HCT116 (cell line): ENCODE results near the gene SCYGR3. TPM values are rescaled to one million over a fixed set of nuclear protein-coding genes. Genes with fewer than 3 reads are reported as not detected.

Experiments
- ATAC-seq: fragments of 200-7000 bp; cut with Tn5 transposase; 2 replicates; pipeline ENCODE4 v1.9.1; 2020; ENCODE audit warnings: mild to moderate bottlenecking, moderate library complexity
- BruUV-seq: library from RNA; stranded (reverse); fragments of 400-500 nt; replicated peaks from 2 replicates; lab custom pipeline; 2021; lab: Mats Ljungman, UMichigan
- CTCF ChIA-PET: fragments of 300-600 bp; sonication (Branson Sonifier 250); formaldehyde crosslinking; loops from one replicate; lab custom pipeline; 2021; ENCODE audit warnings: antibody characterized with exemption; lab: Charles Lee
- POLR2A ChIA-PET: fragments of 300-600, 350-600 bp; sonication (Branson Sonifier 250); formaldehyde crosslinking; loops from one replicate; lab custom pipeline; 2021; ENCODE audit warnings: antibody characterized with exemption; lab: Charles Lee
- RAD21 ChIA-PET, 2 experiments: fragments of 300-600 bp; sonication (Branson Sonifier 250); formaldehyde crosslinking; loops; one replicate each; lab custom pipeline; 2023; ENCODE audit warnings: low total read pairs in 2 of 2; ENCODE audit not compliant: uncharacterized antibody in 2 of 2, unreplicated experiment in 2 of 2, low non-redundant PET in 1 of 2; lab: Charles Lee
- DNase-seq: peaks from one replicate; pipeline ENCODE4 v3.0.0-alpha.2; 2010; ENCODE audit warnings: low read depth, low spot score
- H2AFZ ChIP-seq: fragments of 200-600 bp; shearing (Covaris generic), sonication (generic); 2 replicates; pipeline ENCODE4 v1.6.1; 2017; ENCODE audit warnings: low read depth, mixed run types, mixed read lengths, antibody characterized with exemption, low read length; ENCODE audit not compliant: poor library complexity, severe bottlenecking
- H3K27ac ChIP-seq: 2 replicates; pipeline ENCODE4 v1.5.1; 2012; ENCODE audit warnings: low read depth, low read length
- H3K27me3 ChIP-seq: fragments of 200-600 bp; sonication (generic); 2 replicates; pipeline ENCODE4 v1.6.1; 2016; ENCODE audit warnings: mixed run types, low read length, mixed read lengths; ENCODE audit not compliant: insufficient read depth
- H3K36me3 ChIP-seq, 2 experiments: fragments of 200-500 bp in 1 of 2; fragments of 200-600 bp in 1 of 2; sonication (Bioruptor generic) in 1 of 2; sonication (generic) in 1 of 2; 2 replicates each; pipeline versions ENCODE4 v1.5.1 to v1.6.1; 2014 to 2016; ENCODE audit warnings: low read length in 2 of 2, inconsistent platforms in 1 of 2, mixed read lengths in 1 of 2, mixed run types in 1 of 2; ENCODE audit not compliant: insufficient read depth in 2 of 2, control insufficient read depth in 1 of 2
- H3K4me1 ChIP-seq, 2 experiments: fragments of 200-600 bp in 1 of 2; sonication (generic) in 1 of 2; 2 replicates each; pipeline versions ENCODE4 v1.5.1 to v1.6.1; 2012 to 2017; ENCODE audit warnings: low read length in 2 of 2, inconsistent platforms in 1 of 2, mild to moderate bottlenecking in 1 of 2, mixed read lengths in 1 of 2, mixed run types in 1 of 2, moderate library complexity in 1 of 2; ENCODE audit not compliant: insufficient read depth in 2 of 2, control insufficient read depth in 1 of 2
- H3K4me2 ChIP-seq: fragments of 200-600 bp; sonication (generic); 2 replicates; pipeline ENCODE4 v1.6.1; 2017; ENCODE audit warnings: mixed run types, low read length, mixed read lengths
- H3K4me3 ChIP-seq, 2 experiments: fragments of 200-600 bp in 1 of 2; sonication (generic) in 1 of 2; replicated peaks in 1 of 2; 2 replicates each; pipeline ENCODE4 v1.5.1; 2011 to 2016; ENCODE audit warnings: low read length in 2 of 2, control low read depth in 1 of 2, low read depth in 1 of 2, mild to moderate bottlenecking in 1 of 2, mixed read lengths in 1 of 2, mixed run types in 1 of 2
- H3K79me2 ChIP-seq: fragments of 200-600 bp; sonication (generic); 2 replicates; pipeline ENCODE4 v1.6.1; 2017; ENCODE audit warnings: mild to moderate bottlenecking, mixed run types, low read length, moderate library complexity, mixed read lengths; ENCODE audit not compliant: insufficient read depth
- H3K9ac ChIP-seq: fragments of 200-600 bp; sonication (generic); 2 replicates; pipeline ENCODE4 v1.6.1; 2016; ENCODE audit warnings: low read length, mixed read lengths
- H3K9me2 ChIP-seq: fragments of 200-600 bp; sonication (generic), shearing (Covaris generic); 2 replicates; pipeline ENCODE4 v1.6.1; 2017; ENCODE audit warnings: mixed run types, mild to moderate bottlenecking, moderate library complexity; ENCODE audit not compliant: insufficient read depth
- H3K9me3 ChIP-seq, 2 experiments: fragments of 200-500 bp in 1 of 2; fragments of 200-600 bp in 1 of 2; sonication (Bioruptor generic) in 1 of 2; sonication (generic) in 1 of 2; 2 replicates each; pipeline ENCODE4 v1.6.1; 2014 to 2017; ENCODE audit warnings: low read length in 2 of 2, mixed read lengths in 2 of 2, inconsistent platforms in 1 of 2, low read depth in 1 of 2, mild to moderate bottlenecking in 1 of 2, mixed run types in 1 of 2, moderate library complexity in 1 of 2; ENCODE audit not compliant: control insufficient read depth in 1 of 2, insufficient read depth in 1 of 2
- H4K20me1 ChIP-seq: fragments of 200-600 bp; sonication (generic), shearing (Covaris generic); 2 replicates; pipeline ENCODE4 v1.6.1; 2017; ENCODE audit warnings: mixed run types, mild to moderate bottlenecking, moderate library complexity; ENCODE audit not compliant: insufficient read depth
- CBX3 ChIP-seq: IDR thresholded peaks from 2 replicates; pipeline ENCODE4 v1.6.1; 2012; ENCODE audit warnings: low read depth
- CTCF ChIP-seq, 3 experiments: fragments of 200-600 bp in 1 of 3; sonication (generic) in 1 of 3; IDR thresholded peaks in 2 of 3; conservative IDR thresholded peaks in 1 of 3; 2 replicates each; pipeline ENCODE4 v1.5.1; 2012 to 2017; ENCODE audit warnings: low read depth in 2 of 3, low read length in 2 of 3, antibody characterized with exemption in 1 of 3, borderline replicate concordance in 1 of 3, control low read depth in 1 of 3, mild to moderate bottlenecking in 1 of 3, mixed read lengths in 1 of 3, mixed run types in 1 of 3, moderate library complexity in 1 of 3; ENCODE audit not compliant: insufficient read depth in 1 of 3
- SP1 ChIP-seq: IDR thresholded peaks from 2 replicates; pipeline ENCODE4 v1.6.1; 2012; ENCODE audit warnings: low read depth
- ZBTB33 ChIP-seq: IDR thresholded peaks from 2 replicates; pipeline ENCODE4 v1.6.1; 2011; ENCODE audit warnings: mild to moderate bottlenecking, low read length, moderate library complexity; ENCODE audit not compliant: insufficient replicate concordance; ENCODE audit errors: extremely low read depth
- ZNF274 ChIP-seq: fragments of 200-500 bp; sonication (Bioruptor generic); IDR thresholded peaks from 2 replicates; pipeline ENCODE4 v1.6.1; 2014; ENCODE audit warnings: mild to moderate bottlenecking, low read depth, low read length, inconsistent platforms
- intact Hi-C: fragments of 100-400 bp; cut with micrococcal nuclease; formaldehyde crosslinking; loops from 2 replicates; pipeline ENCODE4 v1.10.0; 2022
- total RNA-seq: library from RNA; stranded (reverse); gene quantifications from one replicate; pipeline ENCODE4 v1.2.1, GENCODE V29; 2021; ENCODE audit not compliant: unreplicated experiment

SCYGR3 gene
- total RNA-seq, 1 experiment from 2014 or later = not detected

- DNase-seq = no peak
- BruUV-seq = no TSS peak
- CTCF ChIA-PET = no interaction called here
These were observed 28.0 kb upstream of the SCYGR3 start for GRCh38 chr2:227642656-227643055.

More at GRCh38 chr2:227642656-227643055, 28.0 kb upstream of the SCYGR3 start:
- no peak for TF ChIP-seq ZNF274
- TF ChIP-seq CTCF (IDR thresholded peaks at IDR 0.05 in 2 of 3, conservative IDR thresholded peaks at IDR 0.05 in 1 of 3; ENCODE audit: borderline replicate concordance in 1 of 3, insufficient read depth in 1 of 3, low read depth in 2 of 3, low read length in 2 of 3) = no peak
- TF ChIP-seq SP1 = no peak
- TF ChIP-seq CBX3 = no peak
- no peak for TF ChIP-seq ZBTB33
- H3K4me3 ChIP-seq = no peak overlapping the region
- intact Hi-C loops = no loop called here
- H3K36me3 ChIP-seq = no peaks in the 10 kb centered on the region
- H3K4me1 ChIP-seq = no peaks in the 10 kb centered on the region
- H3K9ac ChIP-seq = no peak overlapping the region
- H3K9me3 ChIP-seq = no peaks in the 10 kb centered on the region
- H3K4me2 ChIP-seq = no peak overlapping the region
- H3K79me2 ChIP-seq = no peaks in the 10 kb centered on the region
- H3K27ac ChIP-seq = no peak overlapping the region
- H2AFZ ChIP-seq = no peak overlapping the region
- no peak for ATAC-seq
- RAD21 ChIA-PET = no interaction called here
- H3K27me3 ChIP-seq = no peaks in the 10 kb centered on the region
- H3K9me2 ChIP-seq = no peaks in the 10 kb centered on the region
- POLR2A ChIA-PET = no interaction called here
- no peaks in the 10 kb centered on the region for H4K20me1 ChIP-seq
